ENCODE measurements around the gene RIMBP2. TPM values are rescaled to one million over a fixed set of nuclear protein-coding genes. Genes with fewer than 3 reads are reported as not detected.

Gene RIMBP2
- total RNA-seq, 4 donors from 2014 or later = 1.5 to 5.3 (median 2.7) TPM

- WGBS, 2 donors = 79 to 88% methylated on average over 10 of the region's 10 CpGs
- DNase-seq (ENCODE audit: low spot score in 2 of 2) = no peak
- TF ChIP-seq POLR2A (IDR thresholded peaks at IDR 0.05) = no peak
- TF ChIP-seq, protein P1, sequence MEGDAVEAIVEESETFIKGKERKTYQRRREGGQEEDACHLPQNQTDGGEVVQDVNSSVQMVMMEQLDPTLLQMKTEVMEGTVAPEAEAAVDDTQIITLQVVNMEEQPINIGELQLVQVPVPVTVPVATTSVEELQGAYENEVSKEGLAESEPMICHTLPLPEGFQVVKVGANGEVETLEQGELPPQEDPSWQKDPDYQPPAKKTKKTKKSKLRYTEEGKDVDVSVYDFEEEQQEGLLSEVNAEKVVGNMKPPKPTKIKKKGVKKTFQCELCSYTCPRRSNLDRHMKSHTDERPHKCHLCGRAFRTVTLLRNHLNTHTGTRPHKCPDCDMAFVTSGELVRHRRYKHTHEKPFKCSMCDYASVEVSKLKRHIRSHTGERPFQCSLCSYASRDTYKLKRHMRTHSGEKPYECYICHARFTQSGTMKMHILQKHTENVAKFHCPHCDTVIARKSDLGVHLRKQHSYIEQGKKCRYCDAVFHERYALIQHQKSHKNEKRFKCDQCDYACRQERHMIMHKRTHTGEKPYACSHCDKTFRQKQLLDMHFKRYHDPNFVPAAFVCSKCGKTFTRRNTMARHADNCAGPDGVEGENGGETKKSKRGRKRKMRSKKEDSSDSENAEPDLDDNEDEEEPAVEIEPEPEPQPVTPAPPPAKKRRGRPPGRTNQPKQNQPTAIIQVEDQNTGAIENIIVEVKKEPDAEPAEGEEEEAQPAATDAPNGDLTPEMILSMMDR (IDR thresholded peaks at IDR 0.05) = no peak
- no peak overlapping the region for H3K4me3 ChIP-seq (ENCODE audit: low read depth, poor library complexity, severe bottlenecking)
- intact Hi-C loops (cut with DNase I; ENCODE audit: low total_unique reads) = no loop called here
These were observed 225.4 kb downstream of the RIMBP2 start for GRCh38 chr12:130490674-130491073.

- WGBS, 2 donors = 90 to 92% methylated on average over 7 of the region's 7 CpGs
- no peak overlapping the region for H3K4me3 ChIP-seq (ENCODE audit: low read depth, poor library complexity, severe bottlenecking)
- TF ChIP-seq POLR2A (IDR thresholded peaks at IDR 0.05) = no peak
- TF ChIP-seq, protein P1 (IDR thresholded peaks at IDR 0.05) = no peak
- intact Hi-C loops (cut with DNase I; ENCODE audit: low total_unique reads) = no loop called here
- no peak for DNase-seq (ENCODE audit: low spot score in 2 of 2)
These were observed 226.8 kb downstream of the RIMBP2 start for GRCh38 chr12:130489293-130489692.

- no peak for TF ChIP-seq POLR2A (IDR thresholded peaks at IDR 0.05)
- TF ChIP-seq, protein P1 (IDR thresholded peaks at IDR 0.05) = no peak
- no peak for DNase-seq (ENCODE audit: low spot score in 2 of 2)
- intact Hi-C loops (cut with DNase I; ENCODE audit: low total_unique reads) = no loop called here
- WGBS, 2 donors = 79 to 86% methylated on average over 5 of the region's 5 CpGs
- H3K4me3 ChIP-seq (ENCODE audit: low read depth, poor library complexity, severe bottlenecking) = no peak overlapping the region
These were observed 227.8 kb downstream of the RIMBP2 start for GRCh38 chr12:130488358-130488710.

DNA sequence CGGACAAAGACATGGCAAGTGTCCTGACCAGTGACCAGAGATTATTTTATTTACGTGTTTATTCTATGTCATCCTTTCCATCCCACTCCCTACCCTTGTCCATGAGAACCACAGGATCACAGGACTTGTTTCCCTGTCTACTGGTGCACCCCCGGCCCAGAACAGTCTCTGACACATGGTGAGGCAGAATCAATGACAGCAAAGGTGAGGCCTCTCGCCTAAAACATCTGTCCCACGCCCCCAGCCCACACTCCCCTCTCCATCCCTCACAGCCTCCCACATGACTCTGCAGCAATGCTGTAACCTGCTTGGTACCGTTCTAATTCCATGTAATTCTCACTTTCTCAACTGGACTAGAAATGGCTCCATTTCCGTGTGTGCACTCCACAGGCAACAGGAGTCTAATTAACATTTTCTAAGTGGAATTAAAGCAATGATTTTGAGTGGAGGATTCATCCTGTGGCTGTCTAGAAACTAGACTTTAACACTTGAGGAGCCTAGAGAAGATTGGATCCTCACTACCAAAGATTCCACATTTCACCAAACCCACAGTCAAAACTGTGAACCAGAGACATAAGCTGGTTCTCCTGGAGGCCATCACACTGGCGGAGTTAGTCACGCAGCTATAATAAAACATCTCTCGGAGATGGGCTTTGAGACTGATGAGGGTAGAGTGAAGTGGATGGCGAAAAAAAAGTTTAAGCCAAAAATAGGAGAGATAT is 228.3 kb downstream of the RIMBP2 start:
- 88 to 89% methylated on average over 11 of the region's 11 CpGs for WGBS, 2 donors
- no peak for DNase-seq (ENCODE audit: low spot score in 2 of 2)
- no peak for TF ChIP-seq POLR2A (IDR thresholded peaks at IDR 0.05)
- TF ChIP-seq, protein P1 (IDR thresholded peaks at IDR 0.05) = no peak
- intact Hi-C loops (cut with DNase I; ENCODE audit: low total_unique reads) = no loop called here
- no peak overlapping the region for H3K4me3 ChIP-seq (ENCODE audit: low read depth, poor library complexity, severe bottlenecking)

DNA sequence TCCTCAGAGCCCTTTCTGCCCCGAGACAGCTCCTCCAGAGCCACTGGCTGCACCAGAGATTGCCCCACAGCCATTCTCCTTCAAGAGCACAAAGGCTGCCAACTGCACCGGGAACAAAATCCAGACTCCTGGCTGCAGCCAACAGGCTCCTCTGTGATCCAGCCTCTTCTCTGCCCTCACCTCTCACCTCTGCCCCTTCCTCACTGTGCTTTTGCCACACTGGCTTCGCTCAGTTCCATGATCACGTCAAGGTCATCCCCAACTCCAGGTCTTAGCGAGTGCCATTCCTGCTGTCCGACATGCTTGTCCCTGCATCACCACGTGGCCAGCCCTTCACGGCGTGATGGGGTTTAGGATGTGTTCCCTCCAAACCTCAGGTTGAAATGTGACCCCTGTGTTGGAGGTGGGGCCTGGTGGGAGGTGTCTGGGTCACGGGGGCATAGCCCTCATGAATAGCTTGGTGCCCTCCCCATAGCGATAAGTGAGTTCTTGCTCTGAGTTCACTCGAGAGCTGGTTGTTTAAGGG is 229.1 kb downstream of the RIMBP2 start:
- intact Hi-C loops (cut with DNase I; ENCODE audit: low total_unique reads) = no loop called here
- no peak for DNase-seq (ENCODE audit: low spot score in 2 of 2)
- H3K4me3 ChIP-seq (ENCODE audit: low read depth, poor library complexity, severe bottlenecking) = no peak overlapping the region
- 87 to 88% methylated on average over 12 of the region's 12 CpGs for WGBS, 2 donors
- no peak for TF ChIP-seq POLR2A (IDR thresholded peaks at IDR 0.05)
- TF ChIP-seq, protein P1 (IDR thresholded peaks at IDR 0.05) = no peak

GRCh38 chr12:130486146-130486435 is 230.0 kb downstream of the RIMBP2 start:
- no peak for TF ChIP-seq POLR2A (IDR thresholded peaks at IDR 0.05)
- TF ChIP-seq, protein P1 (IDR thresholded peaks at IDR 0.05) = no peak
- DNase-seq (ENCODE audit: low spot score in 2 of 2) = no peak
- 82 to 85% methylated on average over 10 of the region's 10 CpGs for WGBS, 2 donors
- intact Hi-C loops (cut with DNase I; ENCODE audit: low total_unique reads) = no loop called here
- no peak overlapping the region for H3K4me3 ChIP-seq (ENCODE audit: low read depth, poor library complexity, severe bottlenecking)

All from lower leg skin (tissue), 4 donors.